GM18909 (cell line): ENCODE data around the gene CATSPERB.
"Not testable (repeated sequence)": the region's sequence is repeated elsewhere in the genome, so short reads cannot be mapped to it uniquely, and the experiment has no call there.

ENCODE experiments used
- ATAC-seq: cut with Tn5 transposase; IDR thresholded peaks from one replicate; pipeline ENCODE4 v1.9.1; 2021; ENCODE audit warnings: mild to moderate bottlenecking; ENCODE audit not compliant: unreplicated experiment, poor library complexity

The CATSPERB gene

DNA sequence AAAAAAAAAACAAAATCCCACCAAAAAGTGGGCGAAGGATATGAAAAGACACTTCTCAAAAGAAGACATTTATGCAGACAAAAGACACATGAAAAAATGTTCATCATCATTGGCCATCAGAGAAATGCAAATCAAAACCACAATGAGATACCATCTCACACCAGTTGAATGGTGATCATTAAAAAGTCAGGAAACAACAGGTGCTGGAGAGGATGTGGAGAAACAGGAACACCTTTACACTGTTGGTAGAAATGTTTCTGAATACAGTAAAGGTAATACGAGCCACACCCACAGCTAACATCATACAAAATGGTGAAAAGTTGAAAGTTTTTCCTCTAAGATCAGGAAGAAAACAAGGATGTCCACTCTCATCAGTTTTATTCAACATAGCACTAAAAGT lies 8.0 kb upstream of the CATSPERB start:
- not testable (repeated sequence) for ATAC-seq

DNA sequence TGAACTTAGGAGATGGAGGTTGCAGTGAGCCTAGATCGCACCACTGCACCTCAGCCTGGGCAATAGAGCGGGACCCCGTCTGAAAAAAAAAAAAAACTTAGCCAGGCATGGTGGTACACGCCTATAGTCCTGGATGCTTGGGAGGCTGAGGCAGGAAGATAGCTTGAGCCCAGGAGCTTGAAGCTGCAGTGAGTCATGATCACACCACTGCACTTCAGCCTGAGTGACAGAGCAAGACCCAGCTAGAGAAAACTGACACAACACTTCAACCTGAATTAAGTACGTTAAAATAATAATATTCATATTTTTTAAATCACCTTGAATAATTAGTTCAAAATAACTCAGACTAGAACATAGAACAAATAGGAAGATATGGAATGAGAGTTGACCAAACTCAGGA lies 5.7 kb upstream of the CATSPERB start:
- no peak for ATAC-seq

DNA sequence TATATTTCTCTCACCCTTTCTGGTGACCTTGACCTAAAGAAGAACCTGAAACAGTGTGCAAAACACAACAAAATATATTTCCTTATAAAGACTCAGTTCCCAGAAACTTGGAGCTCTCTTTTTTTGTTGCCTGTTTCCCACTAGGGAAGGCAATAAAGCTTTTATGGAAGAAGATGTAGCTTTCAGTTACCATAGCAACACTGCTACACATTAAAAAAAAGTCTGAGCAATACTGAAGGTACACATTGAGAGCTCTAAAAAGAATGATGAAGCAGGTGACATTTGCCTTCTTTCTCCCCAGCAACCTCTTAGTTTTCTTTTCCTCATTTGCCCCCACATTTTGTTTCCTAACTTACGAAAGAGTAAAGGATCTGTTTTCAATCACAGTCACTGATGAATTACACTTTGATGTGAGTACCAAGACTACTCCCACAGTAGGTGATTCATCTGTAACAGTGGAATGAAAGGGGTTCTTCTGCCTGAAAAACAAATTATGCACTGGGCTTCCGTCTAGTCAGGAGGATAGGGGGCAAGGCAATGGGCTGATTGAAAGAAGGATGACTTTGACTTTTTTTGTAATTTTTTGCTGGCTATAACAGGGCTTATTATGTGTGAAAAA lies 1.1 kb upstream of the CATSPERB start:
- no peak for ATAC-seq

DNA sequence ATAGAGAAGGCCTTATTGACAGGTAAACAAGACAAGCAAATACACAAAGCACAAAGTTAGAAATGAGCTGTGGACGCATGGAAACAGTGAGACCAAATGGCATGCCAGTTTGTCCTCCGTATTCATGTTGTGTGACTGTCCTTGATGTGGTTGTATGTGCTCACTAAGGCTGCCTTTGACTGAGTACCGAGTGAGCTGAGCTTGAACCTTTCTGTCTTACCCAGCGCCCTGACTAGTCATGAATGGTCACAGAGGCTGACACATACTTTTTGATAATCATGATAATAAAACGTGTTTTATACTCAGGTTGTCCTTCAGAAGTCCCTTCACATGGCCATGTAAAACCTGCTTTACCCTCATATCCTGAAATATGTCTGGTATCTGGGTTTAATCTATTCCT lies 553 bp upstream of the CATSPERB start:
- no peak for ATAC-seq

DNA sequence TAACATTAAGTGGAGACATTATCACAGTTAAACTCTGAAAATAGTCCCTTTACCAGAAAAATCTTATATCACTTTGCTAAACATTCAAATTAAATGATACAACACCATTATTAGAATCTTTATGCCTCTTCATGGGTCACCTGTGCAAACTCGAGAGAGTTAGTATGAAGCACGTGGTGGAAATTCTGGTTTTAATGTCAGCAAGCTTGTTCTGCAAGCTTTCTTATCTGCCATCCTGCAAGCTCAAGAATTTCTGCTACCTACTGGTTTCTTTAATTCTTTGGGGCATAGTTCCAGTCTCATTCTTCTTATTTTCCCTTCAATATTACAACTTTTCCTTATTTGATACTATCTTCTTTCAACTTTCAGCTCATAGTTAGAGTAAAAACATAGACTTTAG lies 868 bp downstream of the CATSPERB start:
- ATAC-seq, result no peak

DNA sequence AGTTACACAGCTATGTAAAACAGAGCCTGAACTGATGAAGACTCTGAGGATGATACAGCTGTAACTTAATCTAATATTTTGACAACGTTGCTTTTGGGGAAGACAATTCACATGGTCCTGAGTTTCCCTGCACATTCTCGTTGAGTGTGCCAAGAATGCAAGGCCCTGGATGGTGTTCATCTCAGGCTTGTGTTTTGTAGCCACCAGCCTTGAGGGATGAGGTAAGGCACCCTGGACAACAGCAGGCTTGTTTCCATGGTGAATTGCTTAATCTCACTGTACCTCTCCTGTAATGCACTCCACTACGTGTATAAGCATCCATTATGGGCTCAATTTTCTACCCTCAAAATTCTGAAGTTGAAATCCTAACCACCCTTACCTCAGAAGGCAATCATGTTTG lies 2.1 kb downstream of the CATSPERB start:
- ATAC-seq, result no peak

DNA sequence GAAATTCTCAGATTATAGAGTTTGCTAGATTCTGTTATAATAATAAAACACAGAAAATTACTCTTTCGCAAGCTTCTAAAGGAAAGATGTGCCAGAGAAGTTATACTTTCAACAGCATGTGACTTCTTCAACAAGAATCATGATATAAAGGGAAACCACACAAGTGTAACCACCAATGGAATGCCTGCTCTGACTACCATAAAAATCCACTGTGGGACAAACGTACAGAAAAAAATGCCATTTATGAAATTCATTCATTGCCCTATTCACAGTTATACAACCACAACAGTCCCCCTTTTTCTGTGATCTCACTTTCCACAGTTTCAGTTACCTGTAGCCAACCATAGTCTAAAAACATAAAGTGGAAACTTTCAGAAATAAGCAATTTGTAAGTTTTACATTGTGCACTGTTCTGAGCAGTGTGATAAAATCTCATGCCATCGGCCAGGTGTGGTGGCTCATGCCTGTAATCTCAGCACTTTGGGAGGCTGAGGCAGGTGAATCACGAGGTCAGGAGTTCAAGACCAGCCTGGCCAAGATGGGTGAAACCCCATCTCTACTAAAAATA lies 3.2 kb downstream of the CATSPERB start:
- ATAC-seq, result no peak

DNA sequence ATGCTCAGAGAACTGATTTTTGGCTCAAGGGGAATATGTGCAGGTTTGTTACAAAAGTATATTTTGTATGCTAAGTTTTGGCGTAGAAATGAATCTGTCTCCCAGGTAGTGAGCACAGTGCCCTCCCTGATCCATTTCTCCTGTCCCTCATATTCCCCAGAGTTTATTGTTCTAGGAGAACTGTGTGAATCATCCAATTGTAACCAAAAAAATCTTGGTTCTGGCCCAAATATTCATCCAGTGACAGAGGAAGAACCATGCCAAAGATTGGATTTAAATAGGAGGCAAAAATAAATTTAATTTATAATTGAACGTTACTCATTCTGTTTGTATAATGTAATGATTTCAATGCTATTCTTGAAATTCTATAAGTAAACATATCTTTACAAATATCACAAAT lies 4.8 kb downstream of the CATSPERB start:
- no peak for ATAC-seq

DNA sequence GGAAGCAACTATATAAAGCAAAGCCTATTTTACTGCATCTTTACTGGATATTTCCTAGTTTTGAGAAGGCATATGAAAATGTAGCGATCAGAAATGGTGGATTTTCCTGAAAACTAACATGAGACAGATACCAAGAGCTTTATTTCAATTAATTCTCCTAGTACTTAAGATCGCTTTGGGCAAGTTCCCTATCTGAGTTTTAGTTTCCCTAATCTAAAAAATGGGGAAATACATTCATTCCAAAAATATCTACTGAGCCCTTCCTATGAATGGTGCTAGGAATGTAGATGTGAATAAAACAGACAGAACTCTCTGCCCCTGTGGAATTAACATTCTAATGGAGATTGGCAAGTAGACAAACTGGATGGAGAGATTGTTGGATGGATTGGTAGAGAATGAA lies 8.4 kb downstream of the CATSPERB start:
- no peak for ATAC-seq

DNA sequence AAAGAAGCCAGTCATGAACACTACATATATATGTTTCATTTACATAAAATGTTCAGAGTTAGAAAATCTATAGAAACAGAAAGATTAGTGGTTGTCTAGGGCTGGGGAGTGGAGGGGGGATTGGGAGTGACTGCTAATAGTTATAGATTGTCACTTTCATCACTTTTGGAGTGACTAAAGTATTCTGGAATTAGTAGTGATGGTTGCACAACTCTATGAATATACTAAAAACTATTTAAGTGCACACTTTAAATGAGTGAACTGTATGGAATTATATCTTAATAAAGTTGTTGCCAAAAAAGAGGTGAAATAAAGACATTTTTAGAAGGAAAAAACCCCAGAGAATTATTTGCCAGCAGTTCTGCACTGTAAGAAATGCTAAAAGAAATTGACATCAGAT lies 9.5 kb downstream of the CATSPERB start:
- no peak for ATAC-seq

DNA sequence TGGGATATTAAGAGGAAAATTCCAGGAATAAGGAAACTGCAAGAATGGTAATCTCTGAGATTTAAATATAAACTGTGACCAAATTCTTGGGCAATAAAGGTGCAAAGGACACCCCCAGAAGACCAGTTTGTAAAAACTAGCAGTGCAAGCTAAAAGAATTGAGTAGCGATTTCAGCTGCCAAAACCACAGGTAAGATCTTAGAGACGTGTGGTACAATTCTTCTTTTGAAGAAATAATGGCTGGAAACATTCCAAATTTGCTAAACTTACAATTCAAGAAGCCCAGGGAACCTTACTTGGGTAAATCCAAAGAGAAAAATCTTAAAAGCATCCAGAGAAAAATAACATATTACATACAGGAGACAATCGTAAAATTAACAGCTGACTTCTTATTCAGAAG lies 12.0 kb downstream of the CATSPERB start:
- no peak for ATAC-seq

DNA sequence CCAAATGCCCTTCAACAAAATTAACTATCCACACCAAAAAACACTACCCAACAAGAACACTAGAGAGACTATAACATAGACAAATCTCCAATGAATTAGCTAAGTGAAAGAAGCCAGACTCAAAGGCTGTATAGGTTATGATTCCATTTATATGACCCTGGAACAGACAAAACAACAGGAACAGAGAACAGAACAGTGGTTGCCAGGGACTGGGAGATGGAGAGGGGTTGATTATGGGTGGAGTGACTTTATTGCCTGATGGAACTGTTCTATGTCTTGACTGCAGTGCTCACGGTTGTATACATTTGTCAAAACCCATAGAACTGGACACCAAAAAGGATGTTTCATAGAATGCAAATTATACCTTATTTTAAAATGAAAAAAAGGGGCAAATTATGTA lies 14.9 kb downstream of the CATSPERB start:
- no peak for ATAC-seq

DNA sequence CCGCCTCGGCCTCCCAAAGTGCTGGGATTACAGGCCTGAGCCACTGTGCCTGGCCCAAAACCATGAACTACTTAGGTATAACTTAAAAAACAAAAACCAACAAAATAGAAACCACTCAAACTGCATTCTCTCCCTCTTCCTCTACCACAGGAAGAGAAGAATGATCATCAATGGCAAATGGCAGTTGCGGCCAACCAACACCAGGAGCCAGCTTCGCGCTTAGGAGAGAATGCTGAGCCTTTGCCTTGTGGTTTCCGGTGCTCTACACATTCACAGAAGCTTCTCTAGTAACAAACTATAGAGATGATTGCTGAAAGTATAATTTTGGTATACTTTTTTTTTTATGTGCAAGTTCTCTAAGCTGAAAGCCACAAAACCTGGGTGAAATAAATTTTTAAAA lies 17.1 kb downstream of the CATSPERB start:
- ATAC-seq, result no peak

DNA sequence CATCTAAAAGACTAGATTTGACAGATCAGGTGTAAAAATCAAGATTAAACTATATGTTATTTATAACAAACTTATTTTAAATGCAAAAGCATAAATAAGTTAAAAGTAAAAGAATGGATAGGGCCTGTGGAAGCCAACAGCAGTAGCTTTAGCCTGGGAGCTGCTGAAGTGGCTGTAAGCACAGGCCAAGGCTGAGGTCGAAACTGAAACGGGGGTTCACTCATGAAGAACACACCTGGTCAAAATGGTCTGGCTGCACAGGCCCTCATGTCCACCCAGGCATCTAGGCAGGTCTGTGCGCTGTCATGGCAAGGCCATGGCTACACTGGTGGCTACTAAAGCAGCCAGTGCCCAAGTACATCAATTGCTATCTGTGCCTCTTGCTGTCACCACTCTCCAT lies 23.1 kb downstream of the CATSPERB start:
- ATAC-seq, result no peak

DNA sequence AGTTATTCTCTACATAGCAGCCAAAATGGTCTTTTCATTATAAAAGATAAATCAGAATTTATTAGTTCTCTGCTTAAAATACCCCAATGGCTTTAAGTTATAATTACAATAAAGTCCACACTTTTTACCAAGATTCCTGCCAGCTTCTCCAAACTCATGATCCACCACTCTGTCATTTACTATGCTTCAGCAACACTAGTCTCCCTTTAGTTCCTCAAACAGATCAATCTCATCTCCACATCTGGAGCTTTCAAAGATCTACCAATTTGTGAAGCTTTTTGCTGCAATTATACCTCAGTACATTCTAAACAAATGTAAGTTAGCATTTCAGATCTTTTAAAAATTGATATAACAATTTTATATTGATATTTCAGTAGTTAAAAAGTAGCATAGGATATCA lies 24.9 kb downstream of the CATSPERB start:
- no peak for ATAC-seq

DNA sequence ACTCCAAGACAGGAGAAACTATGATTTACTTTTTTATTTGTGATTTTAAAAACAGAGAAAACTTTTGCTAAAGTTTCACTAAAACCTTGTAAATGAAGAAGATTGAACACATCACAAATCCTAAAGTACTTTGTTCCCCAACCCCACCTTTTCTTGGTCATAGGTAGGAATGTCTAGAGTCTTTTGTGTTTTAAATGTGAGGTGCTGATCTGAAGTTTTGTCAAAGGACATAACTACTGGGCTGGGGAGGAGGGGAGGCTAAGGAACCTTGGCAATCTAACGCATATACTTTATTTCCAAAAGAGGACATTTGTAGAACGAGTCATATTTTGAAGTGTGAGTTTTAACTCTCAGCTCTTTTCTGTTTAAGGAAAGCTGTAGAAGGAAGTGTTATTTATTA lies 37.2 kb downstream of the CATSPERB start:
- ATAC-seq, result no peak

DNA sequence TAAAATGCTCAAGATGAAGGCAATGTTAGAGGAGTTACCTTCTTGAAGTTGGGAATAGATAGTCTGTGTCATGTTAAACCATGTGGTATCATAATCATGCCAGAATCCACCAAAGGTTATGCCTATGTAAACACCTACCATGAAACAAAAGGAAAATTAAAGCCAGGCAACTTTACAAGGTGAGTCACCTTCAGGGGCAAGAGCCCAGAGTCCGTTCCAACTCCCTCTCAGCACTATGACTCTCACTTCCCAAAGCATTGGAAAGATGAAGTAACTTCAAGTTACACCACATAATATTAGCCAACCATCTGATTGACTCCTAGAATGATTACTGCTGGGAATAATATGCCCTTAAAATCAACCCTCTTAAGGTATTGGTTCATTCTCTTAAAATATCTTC lies 38.5 kb downstream of the CATSPERB start:
- ATAC-seq, result no peak

DNA sequence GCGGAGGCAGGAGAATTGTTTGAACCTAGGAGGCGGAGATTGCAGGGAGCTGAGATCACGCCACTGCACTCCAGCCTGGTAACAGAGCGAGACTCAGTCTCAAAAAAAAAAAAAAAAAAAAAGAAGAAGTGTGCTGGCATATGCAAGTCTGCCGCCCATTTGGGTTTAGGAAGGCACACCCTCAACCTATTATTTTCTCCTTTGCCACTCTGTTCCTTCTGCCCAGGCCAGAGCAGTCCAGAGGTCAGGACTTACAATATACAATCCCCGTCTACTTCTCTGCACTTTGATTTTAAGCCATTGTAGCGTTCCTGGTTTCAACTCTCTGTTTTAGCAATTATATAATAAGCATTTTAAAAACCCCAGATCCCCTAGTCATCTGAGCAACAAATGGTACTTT lies 39.8 kb downstream of the CATSPERB start:
- no peak for ATAC-seq

DNA sequence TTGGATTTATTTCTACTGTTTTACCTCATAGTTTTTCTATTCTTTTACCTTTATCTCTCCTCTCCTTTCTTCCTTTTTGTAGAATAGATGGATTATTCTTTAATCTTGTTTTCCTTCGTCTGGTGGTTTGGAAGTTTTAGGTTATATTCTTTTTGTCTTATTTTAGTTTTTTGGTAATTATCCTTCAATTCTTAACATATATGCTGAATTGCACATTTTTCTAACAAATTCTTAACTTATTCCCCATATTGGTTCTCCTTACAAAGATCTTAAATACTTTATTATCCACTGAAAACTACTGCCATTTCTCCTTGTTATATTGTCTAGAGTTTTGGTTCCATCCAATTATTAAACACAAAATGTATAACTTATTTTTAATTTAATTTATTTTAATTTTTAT lies 42.3 kb downstream of the CATSPERB start:
- ATAC-seq, result no peak

DNA sequence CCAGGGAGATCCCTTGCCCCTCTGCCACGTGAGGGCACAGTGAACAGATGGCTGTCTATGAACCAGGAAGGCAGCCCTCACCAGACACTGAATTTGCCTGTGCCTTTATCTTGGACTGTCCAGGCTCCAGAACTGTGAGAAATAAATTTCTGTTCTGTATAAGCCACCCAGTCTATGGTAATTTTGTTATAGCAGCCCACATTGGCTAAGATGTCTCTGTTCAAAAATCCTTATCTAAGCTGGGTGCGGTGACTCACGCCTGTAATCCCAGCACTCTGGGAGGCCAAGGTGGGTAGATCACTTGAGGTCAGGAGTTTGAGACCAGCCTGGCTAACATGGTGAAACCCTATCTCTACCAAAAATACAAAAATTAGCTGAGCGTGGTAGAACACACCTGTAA lies 44.5 kb downstream of the CATSPERB start:
- not testable (repeated sequence) for ATAC-seq

DNA sequence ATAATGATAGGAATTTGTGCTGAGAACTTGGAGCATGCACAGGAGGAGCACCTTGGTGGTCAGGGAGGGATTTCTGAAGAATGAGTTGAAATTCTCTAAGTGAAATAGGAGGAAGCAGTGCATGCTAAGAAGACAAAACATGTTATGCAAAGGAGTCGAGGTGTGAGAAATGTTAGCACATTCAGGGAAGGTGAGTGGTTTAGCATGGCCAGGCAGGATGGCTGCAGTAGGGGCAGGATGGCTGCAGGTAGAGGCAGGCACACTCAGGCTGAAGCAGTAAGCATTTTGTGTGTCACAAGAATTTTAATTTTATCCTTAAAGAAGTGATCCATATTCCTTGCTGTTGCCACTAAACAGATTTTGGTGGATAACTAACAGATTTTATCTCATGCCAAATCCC lies 46.3 kb downstream of the CATSPERB start:
- no peak for ATAC-seq

DNA sequence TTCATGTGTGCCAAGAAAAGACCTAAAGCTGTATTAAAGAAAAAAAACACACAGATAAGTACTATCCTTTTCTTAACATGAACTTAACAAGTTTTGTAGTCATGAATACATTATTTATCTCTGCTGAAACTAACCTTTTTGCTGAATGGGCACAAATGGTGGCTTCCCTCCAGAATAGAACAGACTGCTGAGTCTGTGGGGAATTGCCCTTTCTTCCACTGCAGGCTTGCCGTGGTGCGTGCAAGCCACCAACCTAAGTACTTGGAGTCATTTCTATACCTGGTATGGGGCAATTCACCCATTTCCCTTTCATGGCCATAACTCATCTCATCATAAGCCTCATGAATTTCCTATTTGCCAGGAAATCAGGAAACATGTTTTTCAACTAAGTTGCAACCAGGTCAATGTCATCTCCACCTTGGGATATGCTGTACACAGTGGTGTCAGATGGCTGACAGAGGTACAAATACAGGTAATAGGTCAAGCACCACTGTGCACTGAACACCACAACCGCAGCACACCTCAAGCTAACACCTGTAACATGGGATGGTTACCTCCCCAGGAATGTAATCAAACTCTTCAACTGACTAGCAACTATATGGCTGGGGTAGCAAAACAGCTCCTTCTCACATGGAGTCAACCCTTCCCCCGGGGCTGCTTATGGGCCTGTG lies 49.9 kb downstream of the CATSPERB start:
- no peak for ATAC-seq
